A549 (cell line): Measurements from ENCODE around the gene MXRA7. TPM values are rescaled to one million over a fixed set of nuclear protein-coding genes. Genes with fewer than 3 reads are reported as not detected.
"Not testable (repeated sequence)": the region's sequence is repeated elsewhere in the genome, so short reads cannot be mapped to it uniquely, and the experiment has no call there.

Experiments used
- ATAC-seq, 2 experiments: fragments of 200-7000 bp in 1 of 2; fragments of >200 bp in 1 of 2; cut with Nextera tagmentation in 1 of 2; cut with Tn5 transposase in 1 of 2; 3 replicates each; pipeline versions ENCODE4 v1.8.0 to v1.9.1; 2018 to 2020; ENCODE audit warnings: mild to moderate bottlenecking in 1 of 2, moderate library complexity in 1 of 2
- CTCF ChIA-PET: fragments of 300-600 bp; sonication (Branson Sonifier 250); formaldehyde crosslinking; extraction: SDS; loops from one replicate; lab custom pipeline; 2021; ENCODE audit warnings: antibody characterized with exemption, inconsistent platforms; lab: Yijun Ruan, JAX
- POLR2A ChIA-PET: fragments of 350-600 bp; formaldehyde crosslinking; extraction: SDS; loops from one replicate; lab custom pipeline; 2021; ENCODE audit warnings: antibody characterized with exemption, inconsistent platforms; lab: Yijun Ruan, JAX
- DNase-seq, 2 experiments: peaks; one replicate each; pipeline versions ENCODE4 v3.0.0 to v3.0.0-alpha.2; 2011 to 2016; ENCODE audit warnings: low read depth in 1 of 2, low spot score in 1 of 2
- FAIRE-seq: peaks from 2 replicates; lab custom pipeline; 2011; peaks lifted over from hg19 to GRCh38; lab: Jason Lieb, UNC
- H3K27ac ChIP-seq, 2 experiments: fragments of >200 bp; sonication (Bioruptor Twin); formaldehyde crosslinking; 3 replicates each; pipeline ENCODE4 v1.5.1; 2016 to 2017
- H3K4me1 ChIP-seq: fragments of >200 bp; sonication (Bioruptor Twin); formaldehyde crosslinking; 3 replicates; pipeline ENCODE4 v1.6.1; 2016
- H3K4me2 ChIP-seq: fragments of >200 bp; sonication (Bioruptor Twin); formaldehyde crosslinking; 3 replicates; pipeline ENCODE4 v1.6.1; 2016
- H3K4me3 ChIP-seq: fragments of >200 bp; sonication (Bioruptor Twin); formaldehyde crosslinking; 3 replicates; pipeline ENCODE4 v1.5.1; 2016
- H3K9me3 ChIP-seq: fragments of >200 bp; sonication (Bioruptor Twin); formaldehyde crosslinking; 3 replicates; pipeline ENCODE4 v1.6.1; 2016
- BCL3 ChIP-seq: fragments of >200 bp; sonication (Bioruptor Twin); formaldehyde crosslinking; IDR thresholded peaks from 3 replicates; pipeline ENCODE4 v1.6.1; 2016
- BHLHE40 ChIP-seq: IDR thresholded peaks from 2 replicates; pipeline ENCODE4 v1.6.1; 2012; ENCODE audit warnings: low read depth, low read length, inconsistent platforms
- CEBPB ChIP-seq, 2 experiments: fragments of >200 bp in 1 of 2; sonication (Bioruptor Twin) in 1 of 2; formaldehyde crosslinking in 1 of 2; IDR thresholded peaks; 2 replicates each; pipeline ENCODE4 v1.6.1; 2012 to 2016
- E2F6 ChIP-seq: IDR thresholded peaks from 2 replicates; pipeline ENCODE4 v1.6.1; 2012; ENCODE audit warnings: low read depth, borderline replicate concordance
- EHF ChIP-seq: fragments of 250-450 bp; sonication (Bioruptor Pico); IDR thresholded peaks from 2 replicates; pipeline ENCODE4 v1.5.0; 2020; ENCODE audit warnings: mild to moderate bottlenecking
- EP300 ChIP-seq, 2 experiments: fragments of >200 bp; sonication (Bioruptor Twin); formaldehyde crosslinking; IDR thresholded peaks; 2 replicates in 1 of 2; 3 replicates in 1 of 2; pipeline ENCODE4 v1.6.1; 2016 to 2017
- HES2 ChIP-seq: fragments of >200 bp; sonication (Bioruptor Twin); formaldehyde crosslinking; IDR thresholded peaks from 2 replicates; pipeline ENCODE4 v1.6.1; 2016
- KDM5A ChIP-seq: fragments of 200-600 bp; sonication (generic); IDR thresholded peaks from 2 replicates; pipeline ENCODE4 v1.6.1; 2016; ENCODE audit warnings: antibody characterized with exemption, mild to moderate bottlenecking
- MYC ChIP-seq: IDR thresholded peaks from 2 replicates; pipeline ENCODE4 v1.6.1; 2012; ENCODE audit warnings: mild to moderate bottlenecking, inconsistent platforms, low read length, improper control_type of control experiment, borderline replicate concordance
- POLR2A ChIP-seq: IDR thresholded peaks from 2 replicates; pipeline ENCODE4 v1.6.1; 2012; ENCODE audit warnings: mild to moderate bottlenecking, low read length
- SMC3 ChIP-seq: fragments of >200 bp; sonication (Bioruptor Twin); formaldehyde crosslinking; IDR thresholded peaks from 3 replicates; pipeline ENCODE4 v1.6.1; 2018; ENCODE audit warnings: inconsistent platforms
- USF2 ChIP-seq: fragments of 450-650 bp; IDR thresholded peaks from 2 replicates; pipeline ENCODE4 v1.6.1; 2014; ENCODE audit warnings: antibody characterized with exemption
- ZC3H11A ChIP-seq: fragments of 450-650 bp; IDR thresholded peaks from 2 replicates; pipeline ENCODE4 v1.6.1; 2014; ENCODE audit warnings: antibody characterized with exemption, mild to moderate bottlenecking
- ZSCAN20 ChIP-seq: fragments of 250-450 bp; sonication (Bioruptor Pico); IDR thresholded peaks from 2 replicates; pipeline ENCODE4 v1.8.0; 2022; ENCODE audit warnings: mild to moderate bottlenecking, moderate library complexity
- WGBS: methylation state at CpG from one replicate; pipeline ENCODE4 v1.1.6; 2017; ENCODE audit errors: missing lambda C conversion rate; 5-methylcytosine and 5-hydroxymethylcytosine counted together
- polyA plus RNA-seq, 4 experiments: library from polyadenylated mRNA; depleted of rRNA in 3 of 4; stranded (reverse); fragments of >200 nt; fragmentation: RNase III in 1 of 4; extraction: RNeasy Plus Mini Kit Qiagen cat#74134 plus additional on column Dnase treatment in 1 of 4; gene quantifications; 2 replicates in 3 of 4; 3 replicates in 1 of 4; pipeline ENCODE4 v1.2.3, GENCODE V29; 2011 to 2017

MXRA7 gene
- polyA plus RNA-seq, 2 of the 4 experiments (the other 2 are of a cell fraction): 47.8 to 57.2 TPM

- H3K4me2 ChIP-seq: peak overlapping the region; percentile 90
- peak overlapping the region; percentile 93 to 99 for H3K27ac ChIP-seq
- FAIRE-seq (no peak), DNase-seq (peak; percentile 58 to 71), ATAC-seq (peak; percentile 35 to 47; a peak in 5 of 6 replicates)
- 3% methylated on average over 23 of the region's 38 CpGs for WGBS
- ChIA-PET CTCF (interaction anchor here (0.6 to 26.0 kb wide), 10 partner anchors 9 to 344 kb away, joined by 3 to 456 read pairs (median 4); partner anchors contain the start of gene MXRA7), POLR2A (interaction anchor here (0.6 to 3.8 kb wide), 6 partner anchors 9 to 313 kb away, joined by 3 to 12 read pairs (median 6); partner anchors contain the start of genes MFSD11, MXRA7 and SRSF2)
- no peaks in the 10 kb centered on the region for H3K9me3 ChIP-seq
- peak overlapping the region; percentile 97 for H3K4me3 ChIP-seq
- TF ChIP-seq CEBPB (IDR thresholded peaks at IDR 0.05) (no peak), MYC (0 out of 2 replicates have a peak, but pooled peaks have one; percentile 34), EHF (CRISPR knock-in tag) (no peak), ZSCAN20 (CRISPR knock-in tag) (no peak), EP300 (IDR thresholded peaks at IDR 0.05) (no peak), E2F6 (no peak), BHLHE40 (no peak), BCL3 (0 out of 3 replicates have a peak, but pooled peaks have one; percentile 5), USF2 (no peak), KDM5A (peak; percentile 16; the same call in 1 of the 2 replicates), POLR2A (no peak)
- H3K4me1 ChIP-seq: peaks cover 17% of the 10 kb centered on the region
These were observed 14.9 kb upstream of the MXRA7 start for GRCh38 chr17:76725580-76726230.

- H3K4me1 ChIP-seq: peaks cover 17% of the 10 kb centered on the region
- no peak overlapping the region for H3K27ac ChIP-seq
- TF ChIP-seq ZC3H11A: no peak
- no peaks in the 10 kb centered on the region for H3K9me3 ChIP-seq
- CTCF ChIA-PET: interaction anchor here (1.3 to 26.0 kb wide), 5 partner anchors 10 to 203 kb away, joined by 5 to 456 read pairs (median 161); partner anchors contain the start of genes MFSD11 and MXRA7
- DNase-seq: no peak
- WGBS: 95% methylated on average over 9 of the region's 9 CpGs
- POLR2A ChIA-PET: no interaction called here
- ATAC-seq: no peak
- no peak overlapping the region for H3K4me2 ChIP-seq
- no peak overlapping the region for H3K4me3 ChIP-seq
- FAIRE-seq: no peak
These were observed 13.0 kb upstream of the MXRA7 start for GRCh38 chr17:76723812-76724211.

GRCh38 chr17:76722977-76723376 is 12.2 kb upstream of the MXRA7 start:
- 96% methylated on average over 8 of the region's 8 CpGs for WGBS
- FAIRE-seq, DNase-seq, H3K4me2 ChIP-seq, H3K27ac ChIP-seq, H3K9me3 ChIP-seq, POLR2A ChIA-PET, ATAC-seq, H3K4me3 ChIP-seq: not testable (repeated sequence)
- CTCF ChIA-PET: interaction anchor here (1.2 to 26.0 kb wide), 7 partner anchors 9 to 333 kb away, joined by 3 to 456 read pairs (median 9); partner anchors contain the start of genes MFSD11 and MXRA7
- H3K4me1 ChIP-seq: peaks cover 15% of the 10 kb centered on the region

- ChIA-PET POLR2A (interaction anchor here (0.6 kb wide), 1 partner anchor 1114 kb away, joined by 3 read pairs; no protein-coding TSS in a partner anchor), CTCF (interaction anchor here (1.2 to 26.0 kb wide), 7 partner anchors 9 to 334 kb away, joined by 3 to 456 read pairs (median 9); partner anchors contain the start of genes MFSD11 and MXRA7)
- 90% methylated on average over 8 of the region's 8 CpGs for WGBS
- Histone ChIP-seq H3K4me2 (no peak overlapping the region), H3K4me1 (peaks cover 8% of the 10 kb centered on the region; the same call in 2 of the 3 replicates), H3K27ac (no peak overlapping the region), H3K9me3 (no peaks in the 10 kb centered on the region), H3K4me3 (no peak overlapping the region)
- DNase-seq (no peak), FAIRE-seq (no peak), ATAC-seq (no peak)
- no peak for TF ChIP-seq HES2
- no peak for TF ChIP-seq SMC3
These were observed 11.5 kb upstream of the MXRA7 start for GRCh38 chr17:76722279-76722678.
